HS-5 (cell line): ENCODE results near the gene SYTL3.
"Not testable (repeated sequence)": the region's sequence is repeated elsewhere in the genome, so short reads cannot be mapped to it uniquely, and the experiment has no call there.

Source experiments
- DNase-seq: peaks from one replicate; pipeline ENCODE4 v3.0.0-alpha.2; 2012; ENCODE audit warnings: low read depth

The SYTL3 gene

GRCh38 chr6:158621694-158622544 is 27.9 kb upstream of the SYTL3 start:
- DNase-seq: no peak

GRCh38 chr6:158622545-158623190 is 27.2 kb upstream of the SYTL3 start:
- no peak for DNase-seq

DNA sequence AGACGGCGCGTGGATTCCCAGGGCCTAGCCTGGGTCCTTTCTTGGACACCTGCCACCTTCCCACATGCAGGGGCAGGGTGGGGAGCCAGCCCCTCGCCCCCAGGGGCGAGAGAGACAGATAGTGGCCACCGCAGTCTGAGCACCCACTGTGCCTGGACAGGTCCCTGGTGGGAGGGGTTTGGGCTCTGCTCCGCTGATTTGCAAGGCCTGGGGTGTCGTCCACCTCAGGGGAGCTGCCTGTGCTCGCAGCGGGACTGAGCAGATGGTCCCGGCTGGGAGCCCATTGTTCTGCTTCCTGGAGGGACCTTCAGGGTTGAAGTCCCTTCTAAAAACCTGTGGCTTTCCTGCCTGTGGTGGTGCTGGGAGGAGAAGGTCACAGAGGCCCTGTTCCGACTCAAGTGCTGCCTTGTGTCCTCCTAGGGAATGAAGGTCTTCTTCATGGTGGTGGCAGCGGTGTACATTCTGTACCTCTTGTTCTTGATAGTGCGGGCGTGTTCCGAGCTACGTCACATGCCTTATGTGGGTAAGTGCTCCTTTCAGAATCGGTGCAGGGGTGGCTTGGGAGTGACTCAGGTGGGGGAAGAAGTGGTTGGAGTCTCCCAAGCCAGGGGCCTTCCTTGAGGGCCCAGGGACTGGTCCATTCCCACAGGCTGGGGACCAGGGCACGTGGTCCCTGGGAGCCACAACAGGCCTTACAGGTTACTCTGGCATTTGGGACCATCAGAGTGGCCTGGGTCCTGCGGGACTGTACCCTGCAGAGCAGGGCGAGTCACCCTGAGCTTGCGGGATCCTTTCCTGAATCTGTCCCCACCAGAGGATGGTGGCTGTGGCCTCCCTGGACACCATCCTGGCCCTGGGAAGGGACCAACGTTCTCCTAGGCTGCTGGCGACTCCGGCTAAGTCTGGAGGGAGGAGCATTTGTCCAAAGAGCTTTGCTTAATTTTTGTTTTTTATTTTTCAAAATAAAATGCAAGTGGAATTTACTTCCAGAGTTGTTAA is 24.9 kb upstream of the SYTL3 start:
- DNase-seq: no peak

DNA sequence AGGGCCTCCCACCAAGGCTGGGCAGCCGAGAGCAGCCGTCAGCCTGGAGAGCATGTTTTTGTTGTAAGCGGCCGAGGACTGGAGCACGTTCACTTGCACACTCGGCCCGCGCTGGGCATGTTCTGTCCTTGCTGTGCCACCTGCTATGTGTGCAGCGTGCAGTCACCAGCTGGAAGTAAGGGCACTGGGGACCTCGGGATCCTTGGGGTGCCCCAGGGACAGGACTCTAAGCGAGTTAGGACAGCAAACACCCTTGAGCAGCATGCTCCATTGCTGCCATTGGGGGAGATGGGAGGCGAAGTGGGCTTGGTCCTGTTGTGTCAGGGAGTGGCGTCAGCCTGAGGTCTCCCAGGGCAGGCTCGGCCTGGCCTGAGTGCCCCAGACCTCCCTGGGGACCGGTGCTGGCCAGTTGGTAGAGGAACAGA is 24.0 kb upstream of the SYTL3 start:
- no peak for DNase-seq

- no peak for DNase-seq
Measured at GRCh38 chr6:158626360-158627167, 23.3 kb upstream of the SYTL3 start.

- DNase-seq: no peak
Measured at GRCh38 chr6:158627168-158627939, 22.5 kb upstream of the SYTL3 start.

GRCh38 chr6:158627940-158628211 is 22.0 kb upstream of the SYTL3 start:
- no peak for DNase-seq

- DNase-seq: no peak
Measured at GRCh38 chr6:158628542-158628941, 21.3 kb upstream of the SYTL3 start.

DNA sequence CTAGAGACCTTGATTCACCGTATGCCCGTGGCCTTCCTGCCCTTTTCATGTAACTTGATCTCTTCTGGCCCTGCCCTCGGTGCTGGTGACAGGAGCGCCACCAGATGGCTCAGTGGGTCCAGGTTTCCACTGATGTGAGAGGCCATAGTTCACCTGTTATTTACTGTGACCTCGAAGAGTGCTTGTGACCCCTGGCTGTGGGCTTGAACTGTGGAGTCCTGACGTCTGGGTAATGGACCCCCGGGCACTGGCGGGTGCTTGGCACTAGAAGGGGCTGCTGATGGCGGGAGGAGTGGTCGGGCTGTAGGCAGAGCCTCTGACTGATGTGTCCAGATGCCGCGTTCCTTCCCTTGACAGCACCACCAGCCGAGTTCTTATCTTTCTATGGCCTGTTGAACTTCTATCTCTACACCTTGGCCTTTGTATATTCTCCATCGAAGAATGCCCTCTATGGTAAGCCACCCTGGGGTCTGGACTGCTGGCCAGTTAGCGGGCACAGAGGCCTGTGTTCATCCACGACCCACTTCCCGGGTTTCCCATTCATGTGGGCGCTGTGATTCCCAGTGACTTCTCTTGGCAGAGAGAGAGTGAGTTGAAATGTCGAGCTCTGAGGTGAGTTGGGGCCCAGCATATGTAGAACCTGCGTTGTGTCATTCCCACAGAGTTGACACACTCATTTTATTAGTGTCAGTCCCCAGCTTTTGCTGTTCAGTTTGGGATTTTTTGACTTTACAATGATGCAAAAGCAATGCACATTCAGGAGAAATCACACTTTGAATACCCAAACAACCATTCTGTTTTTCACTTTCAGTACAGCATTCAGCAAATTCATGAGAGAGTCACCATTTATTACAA is 20.3 kb upstream of the SYTL3 start:
- DNase-seq: no peak

GRCh38 chr6:158630938-158631616 is 18.8 kb upstream of the SYTL3 start:
- no peak for DNase-seq

DNA sequence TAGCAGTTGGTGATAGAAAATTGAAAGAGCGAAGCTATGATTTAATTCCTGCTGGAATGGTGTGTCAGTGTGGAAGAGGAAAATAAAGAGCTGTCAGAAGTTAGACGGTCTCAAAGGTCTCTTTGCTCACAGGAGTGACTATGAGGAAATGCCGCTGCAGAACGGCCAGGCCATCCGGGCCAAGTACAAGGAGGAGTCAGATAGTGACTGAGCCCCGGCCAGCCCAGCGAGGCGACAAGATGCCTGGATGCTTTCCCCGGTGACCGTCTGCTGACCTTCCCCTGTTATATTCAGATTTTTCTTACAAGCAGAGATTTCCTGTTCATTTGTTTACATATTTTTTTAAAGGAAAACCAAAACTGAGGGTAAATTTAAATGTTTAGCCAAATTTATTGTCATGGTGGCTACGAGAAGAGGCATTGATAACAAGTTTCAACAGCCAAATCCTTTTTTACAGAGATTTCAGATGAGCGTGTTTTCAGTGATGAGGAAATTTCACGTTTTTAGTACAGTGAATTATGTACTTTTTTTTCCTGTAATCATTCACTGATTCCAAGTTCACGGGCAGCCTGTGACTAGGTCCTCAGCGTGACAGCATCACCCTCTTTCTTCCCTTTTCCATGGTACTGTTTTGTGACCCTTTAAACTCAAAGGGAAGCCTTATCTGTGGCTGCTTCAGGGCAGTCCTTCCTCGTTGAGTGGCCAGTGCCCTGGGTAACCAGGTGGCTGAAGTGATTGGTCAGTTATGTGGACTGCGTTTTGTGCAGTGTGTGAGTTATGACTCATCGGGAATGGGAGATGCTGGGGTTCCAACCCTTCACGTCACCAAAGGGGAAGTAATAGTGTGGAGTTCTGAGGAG is 17.9 kb upstream of the SYTL3 start:
- DNase-seq: no peak

DNA sequence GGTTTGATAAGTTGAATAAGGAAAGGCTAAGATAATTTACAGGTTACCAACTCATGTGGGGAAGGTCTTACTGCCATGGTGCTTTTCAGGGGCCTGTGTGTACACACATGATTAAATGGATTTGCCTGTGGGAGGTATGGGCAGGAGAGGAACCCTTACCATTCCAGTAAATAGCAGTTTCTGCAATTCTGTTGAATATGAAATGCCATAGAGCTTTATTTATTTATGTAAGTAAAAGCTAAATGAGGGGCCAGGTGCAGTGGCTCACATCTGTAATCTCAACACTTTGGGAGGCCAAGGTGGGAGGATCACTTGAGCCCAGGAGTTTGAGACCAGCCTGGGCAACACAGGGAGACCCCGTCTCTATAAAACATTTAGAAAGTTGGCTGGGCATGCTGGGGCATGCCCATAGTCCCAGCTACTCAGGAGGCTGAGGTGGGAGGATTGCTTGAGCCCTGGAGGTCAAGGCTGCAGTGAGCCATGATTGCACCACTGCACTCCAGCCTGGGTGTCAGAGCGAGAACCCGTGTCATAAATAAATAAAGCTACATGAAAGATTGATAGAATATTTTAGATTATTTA is 17.2 kb upstream of the SYTL3 start:
- not testable (repeated sequence) for DNase-seq

GRCh38 chr6:158633127-158633526 is 16.7 kb upstream of the SYTL3 start:
- no peak for DNase-seq

DNA sequence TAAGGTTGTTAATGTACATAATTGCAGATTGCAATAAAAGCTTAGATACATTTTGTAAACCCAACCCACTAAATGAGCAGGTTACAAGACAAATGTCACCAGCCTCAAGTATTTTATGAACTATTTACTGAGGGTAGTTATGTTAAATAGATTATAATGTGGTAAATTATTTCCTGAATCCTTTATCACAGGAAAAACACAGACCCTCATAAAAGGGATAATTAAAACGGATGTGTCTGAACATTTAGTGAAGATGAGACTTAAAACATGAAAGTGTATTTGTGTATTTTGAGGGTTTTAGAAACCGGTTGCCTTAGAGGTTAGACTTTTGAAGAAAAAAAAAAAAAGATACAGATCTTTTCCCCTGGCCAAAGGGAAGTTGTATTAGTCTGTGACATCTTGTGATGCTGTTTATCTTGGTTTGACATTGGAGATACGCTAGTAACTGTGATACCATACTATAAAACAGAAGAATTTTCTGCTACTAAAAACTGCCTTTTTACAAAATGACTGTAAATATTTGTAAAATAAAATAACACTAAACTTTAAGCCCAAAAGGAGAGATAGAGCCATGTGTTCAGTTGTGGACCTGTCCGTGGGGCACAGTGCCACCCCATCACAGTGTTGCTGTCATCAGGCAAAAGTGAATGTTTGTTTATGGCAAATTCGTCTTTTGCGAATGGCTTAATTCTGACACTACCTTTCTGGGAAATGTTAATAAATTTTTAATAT is 15.0 kb upstream of the SYTL3 start:
- DNase-seq: no peak

- DNase-seq: no peak
Measured at GRCh38 chr6:158635427-158636073, 14.3 kb upstream of the SYTL3 start.

- DNase-seq: no peak
Measured at GRCh38 chr6:158636778-158637177, 13.1 kb upstream of the SYTL3 start.

GRCh38 chr6:158638324-158638854 is 11.5 kb upstream of the SYTL3 start:
- no peak for DNase-seq
